ENCODE measurements around the gene CINP. TPM values are rescaled to one million over a fixed set of nuclear protein-coding genes. Genes with fewer than 3 reads are reported as not detected.

CINP gene
- total and polyA plus RNA-seq, 2 of the 13 experiments (the other 11 are each of a cell fraction or from before 2014, with no cell fraction given) = 32.8 to 42.8 TPM

DNA sequence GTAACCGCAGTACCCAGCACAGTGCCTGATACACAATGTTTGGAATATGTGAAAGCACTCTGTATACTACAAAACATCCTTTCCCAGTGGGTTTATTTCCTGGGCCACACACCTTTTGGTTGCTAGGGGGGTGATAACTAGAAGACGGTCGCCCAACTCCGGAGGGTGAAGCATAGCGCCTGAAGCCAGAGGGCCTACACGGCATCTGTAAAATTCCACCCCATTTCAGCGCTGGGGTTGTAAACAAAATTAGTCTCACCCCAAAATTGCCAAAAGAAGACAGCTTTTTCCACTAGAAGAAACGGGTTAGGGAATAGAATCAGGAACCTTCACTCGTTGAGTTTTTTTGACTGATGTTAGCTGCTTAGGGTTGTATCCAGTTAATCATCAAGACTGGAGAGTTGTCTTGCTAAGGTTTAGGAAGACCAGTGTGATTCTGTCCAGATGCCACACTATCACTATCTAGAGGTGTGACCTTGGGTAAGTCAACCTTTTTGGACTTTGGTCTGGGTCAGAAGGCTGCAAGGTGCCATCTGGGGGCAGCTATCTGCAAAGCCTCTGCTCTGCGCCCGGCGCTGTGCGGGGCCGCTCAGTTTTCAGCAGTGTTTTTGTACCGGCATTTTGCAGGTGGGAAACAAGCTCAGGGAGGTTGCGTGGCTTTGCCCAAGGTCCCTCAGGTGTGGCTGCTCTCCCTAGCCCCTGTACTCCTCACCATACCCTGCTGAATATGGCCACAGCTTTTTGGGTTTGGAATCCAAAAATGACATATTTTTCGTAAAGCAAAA, 41.8 kb downstream of the CINP start (continued):
- TF ChIP-seq ATF1 (CRISPR knock-in tag; IDR thresholded peaks at IDR 0.05) (0 out of 2 replicates have a peak, but pooled peaks have one; percentile 18), SPEN (CRISPR knock-in tag; IDR thresholded peaks at IDR 0.05; ENCODE audit: low read depth) (peak; percentile 12; the same call in 1 of the 2 replicates), SSRP1 (CRISPR knock-in tag; IDR thresholded peaks at IDR 0.05) (peak; percentile 19; the same call in 1 of the 2 replicates), ZNF205 (CRISPR knock-in tag; IDR thresholded peaks at IDR 0.05) (no peak), HOXD1 (CRISPR knock-in tag; IDR thresholded peaks at IDR 0.05) (no peak), ESRRA (CRISPR knock-in tag; IDR thresholded peaks at IDR 0.05; ENCODE audit: low read depth) (peak; percentile 100), RBAK (CRISPR knock-in tag; IDR thresholded peaks at IDR 0.05) (no peak), TBX2 (CRISPR knock-in tag; IDR thresholded peaks at IDR 0.05; ENCODE audit: borderline replicate concordance) (peak; percentile 73), SYNCRIP (IDR thresholded peaks at IDR 0.05; ENCODE audit: insufficient read depth, low read depth, low read length) (no peak), ZNF75D (CRISPR knock-in tag; IDR thresholded peaks at IDR 0.05; ENCODE audit: borderline replicate concordance) (no peak), MXI1 (IDR thresholded peaks at IDR 0.05; ENCODE audit: borderline replicate concordance, low read depth, low read length) (0 out of 3 replicates have a peak, but pooled peaks have one; percentile 14), ISL2 (CRISPR knock-in tag; IDR thresholded peaks at IDR 0.05) (0 out of 2 replicates have a peak, but pooled peaks have one; percentile 2), TAF1 (CRISPR knock-in tag; IDR thresholded peaks at IDR 0.05) (peak; percentile 66; the same call in 1 of the 2 replicates), NFE2L1 (CRISPR knock-in tag; IDR thresholded peaks at IDR 0.05; ENCODE audit: borderline replicate concordance) (no peak), ZKSCAN8 (CRISPR knock-in tag; IDR thresholded peaks at IDR 0.05; ENCODE audit: borderline replicate concordance) (no peak)
- TF ChIP-seq, protein P1, sequence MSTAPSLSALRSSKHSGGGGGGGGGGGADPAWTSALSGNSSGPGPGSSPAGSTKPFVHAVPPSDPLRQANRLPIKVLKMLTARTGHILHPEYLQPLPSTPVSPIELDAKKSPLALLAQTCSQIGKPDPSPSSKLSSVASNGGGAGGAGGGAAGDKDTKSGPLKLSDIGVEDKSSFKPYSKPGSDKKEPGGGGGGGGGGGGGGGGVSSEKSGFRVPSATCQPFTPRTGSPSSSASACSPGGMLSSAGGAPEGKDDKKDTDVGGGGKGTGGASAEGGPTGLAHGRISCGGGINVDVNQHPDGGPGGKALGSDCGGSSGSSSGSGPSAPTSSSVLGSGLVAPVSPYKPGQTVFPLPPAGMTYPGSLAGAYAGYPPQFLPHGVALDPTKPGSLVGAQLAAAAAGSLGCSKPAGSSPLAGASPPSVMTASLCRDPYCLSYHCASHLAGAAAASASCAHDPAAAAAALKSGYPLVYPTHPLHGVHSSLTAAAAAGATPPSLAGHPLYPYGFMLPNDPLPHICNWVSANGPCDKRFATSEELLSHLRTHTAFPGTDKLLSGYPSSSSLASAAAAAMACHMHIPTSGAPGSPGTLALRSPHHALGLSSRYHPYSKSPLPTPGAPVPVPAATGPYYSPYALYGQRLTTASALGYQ (CRISPR knock-in tag; IDR thresholded peaks at IDR 0.05) = peak; percentile 40; the same call in 1 of the 2 replicates
- TF ChIP-seq, protein P2, sequence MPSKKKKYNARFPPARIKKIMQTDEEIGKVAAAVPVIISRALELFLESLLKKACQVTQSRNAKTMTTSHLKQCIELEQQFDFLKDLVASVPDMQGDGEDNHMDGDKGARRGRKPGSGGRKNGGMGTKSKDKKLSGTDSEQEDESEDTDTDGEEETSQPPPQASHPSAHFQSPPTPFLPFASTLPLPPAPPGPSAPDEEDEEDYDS (CRISPR knock-in tag; IDR thresholded peaks at IDR 0.05) = peak; percentile 71
- TF ChIP-seq, protein P3, sequence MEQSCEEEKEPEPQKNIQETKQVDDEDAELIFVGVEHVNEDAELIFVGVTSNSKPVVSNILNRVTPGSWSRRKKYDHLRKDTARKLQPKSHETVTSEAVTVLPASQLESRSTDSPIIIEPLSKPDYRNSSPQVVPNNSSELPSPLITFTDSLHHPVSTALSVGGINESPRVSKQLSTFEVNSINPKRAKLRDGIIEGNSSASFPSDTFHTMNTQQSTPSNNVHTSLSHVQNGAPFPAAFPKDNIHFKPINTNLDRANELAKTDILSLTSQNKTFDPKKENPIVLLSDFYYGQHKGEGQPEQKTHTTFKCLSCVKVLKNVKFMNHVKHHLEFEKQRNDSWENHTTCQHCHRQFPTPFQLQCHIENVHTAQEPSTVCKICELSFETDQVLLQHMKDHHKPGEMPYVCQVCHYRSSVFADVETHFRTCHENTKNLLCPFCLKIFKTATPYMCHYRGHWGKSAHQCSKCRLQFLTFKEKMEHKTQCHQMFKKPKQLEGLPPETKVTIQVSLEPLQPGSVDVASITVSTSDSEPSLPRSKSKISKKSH (CRISPR knock-in tag; IDR thresholded peaks at IDR 0.05; ENCODE audit: borderline replicate concordance) = 0 out of 2 replicates have a peak, but pooled peaks have one; percentile 36
- TF ChIP-seq, protein P4, sequence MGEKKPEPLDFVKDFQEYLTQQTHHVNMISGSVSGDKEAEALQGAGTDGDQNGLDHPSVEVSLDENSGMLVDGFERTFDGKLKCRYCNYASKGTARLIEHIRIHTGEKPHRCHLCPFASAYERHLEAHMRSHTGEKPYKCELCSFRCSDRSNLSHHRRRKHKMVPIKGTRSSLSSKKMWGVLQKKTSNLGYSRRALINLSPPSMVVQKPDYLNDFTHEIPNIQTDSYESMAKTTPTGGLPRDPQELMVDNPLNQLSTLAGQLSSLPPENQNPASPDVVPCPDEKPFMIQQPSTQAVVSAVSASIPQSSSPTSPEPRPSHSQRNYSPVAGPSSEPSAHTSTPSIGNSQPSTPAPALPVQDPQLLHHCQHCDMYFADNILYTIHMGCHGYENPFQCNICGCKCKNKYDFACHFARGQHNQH (CRISPR knock-in tag; IDR thresholded peaks at IDR 0.05) = 0 out of 2 replicates have a peak, but pooled peaks have one; percentile 21
- TF ChIP-seq, protein P5, sequence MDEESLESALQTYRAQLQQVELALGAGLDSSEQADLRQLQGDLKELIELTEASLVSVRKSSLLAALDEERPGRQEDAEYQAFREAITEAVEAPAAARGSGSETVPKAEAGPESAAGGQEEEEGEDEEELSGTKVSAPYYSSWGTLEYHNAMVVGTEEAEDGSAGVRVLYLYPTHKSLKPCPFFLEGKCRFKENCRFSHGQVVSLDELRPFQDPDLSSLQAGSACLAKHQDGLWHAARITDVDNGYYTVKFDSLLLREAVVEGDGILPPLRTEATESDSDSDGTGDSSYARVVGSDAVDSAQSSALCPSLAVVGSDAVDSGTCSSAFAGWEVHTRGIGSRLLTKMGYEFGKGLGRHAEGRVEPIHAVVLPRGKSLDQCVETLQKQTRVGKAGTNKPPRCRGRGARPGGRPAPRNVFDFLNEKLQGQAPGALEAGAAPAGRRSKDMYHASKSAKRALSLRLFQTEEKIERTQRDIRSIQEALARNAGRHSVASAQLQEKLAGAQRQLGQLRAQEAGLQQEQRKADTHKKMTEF (CRISPR knock-in tag; IDR thresholded peaks at IDR 0.05) = peak; percentile 68; the same call in 1 of the 2 replicates
